ENCODE measurements around the gene NDUFV2. TPM values are rescaled to one million over a fixed set of nuclear protein-coding genes. Genes with fewer than 3 reads are reported as not detected.

Gene NDUFV2
- total RNA-seq, 1 experiment from 2014 or later, result 211 TPM

- Mint-ChIP-seq H3K27me3 (ENCODE audit: insufficient read depth, unreplicated experiment) (no peaks in the 10 kb centered on the region), H3K9me3 (ENCODE audit: unreplicated experiment) (no peaks in the 10 kb centered on the region), H3K27ac (ENCODE audit: unreplicated experiment) (peak overlapping the region; percentile 96), H3K4me3 (ENCODE audit: unreplicated experiment) (peak overlapping the region; percentile 85), H3K36me3 (ENCODE audit: insufficient read depth, unreplicated experiment) (peaks cover 30% of the 10 kb centered on the region), H3K4me1 (ENCODE audit: low read depth, unreplicated experiment) (peaks cover 18% of the 10 kb centered on the region)
- TF ChIP-seq, protein P1, sequence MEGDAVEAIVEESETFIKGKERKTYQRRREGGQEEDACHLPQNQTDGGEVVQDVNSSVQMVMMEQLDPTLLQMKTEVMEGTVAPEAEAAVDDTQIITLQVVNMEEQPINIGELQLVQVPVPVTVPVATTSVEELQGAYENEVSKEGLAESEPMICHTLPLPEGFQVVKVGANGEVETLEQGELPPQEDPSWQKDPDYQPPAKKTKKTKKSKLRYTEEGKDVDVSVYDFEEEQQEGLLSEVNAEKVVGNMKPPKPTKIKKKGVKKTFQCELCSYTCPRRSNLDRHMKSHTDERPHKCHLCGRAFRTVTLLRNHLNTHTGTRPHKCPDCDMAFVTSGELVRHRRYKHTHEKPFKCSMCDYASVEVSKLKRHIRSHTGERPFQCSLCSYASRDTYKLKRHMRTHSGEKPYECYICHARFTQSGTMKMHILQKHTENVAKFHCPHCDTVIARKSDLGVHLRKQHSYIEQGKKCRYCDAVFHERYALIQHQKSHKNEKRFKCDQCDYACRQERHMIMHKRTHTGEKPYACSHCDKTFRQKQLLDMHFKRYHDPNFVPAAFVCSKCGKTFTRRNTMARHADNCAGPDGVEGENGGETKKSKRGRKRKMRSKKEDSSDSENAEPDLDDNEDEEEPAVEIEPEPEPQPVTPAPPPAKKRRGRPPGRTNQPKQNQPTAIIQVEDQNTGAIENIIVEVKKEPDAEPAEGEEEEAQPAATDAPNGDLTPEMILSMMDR (IDR thresholded peaks at IDR 0.05; ENCODE audit: insufficient read depth in 1 of 2, low read depth in 1 of 2, low read length in 1 of 2, severe bottlenecking in 1 of 2, unreplicated experiment in 1 of 2), result no peak
- TSS peak; percentile 94 for BruUV-seq (replicated peaks)
- ChIA-PET POLR2A (interaction anchor here (1.0 to 3.2 kb wide), 2 partner anchors 21 to 35 kb away, joined by 4 to 19 read pairs; partner anchors contain the start of gene ANKRD12), CTCF (interaction anchor here (0.7 kb wide), 1 partner anchor 29 kb away, joined by 3 read pairs; no protein-coding TSS in a partner anchor)
- peaks cover 26% of the 10 kb centered on the region for H3K4me1 ChIP-seq
- H3K27me3 ChIP-seq (replicated peaks; ENCODE audit: control insufficient read depth, insufficient read depth, low read length), result no peaks in the 10 kb centered on the region
- no peaks in the 10 kb centered on the region for H3K9me3 ChIP-seq
- no peak for DNase-seq
- H3K36me3 ChIP-seq (ENCODE audit: control insufficient read depth, insufficient read depth, low read length), result no peaks in the 10 kb centered on the region
- intact Hi-C loops (cut with micrococcal nuclease; ENCODE audit: unreplicated experiment), result loop anchor here (1.0 to 2.0 kb wide), 3 partner anchors 8 to 34 kb away; partner anchors contain the start of gene ANKRD12
- peak overlapping the region; percentile 48 for H3K4me3 ChIP-seq (ENCODE audit: low read depth, low read length)
Observed at GRCh38 chr18:9101730-9102507, 580 bp upstream of the NDUFV2 start.

- H3K36me3 Mint-ChIP-seq (ENCODE audit: insufficient read depth, unreplicated experiment), result peaks cover 31% of the 10 kb centered on the region
- intact Hi-C loops (cut with micrococcal nuclease; ENCODE audit: unreplicated experiment), result loop anchor here (1.0 to 2.0 kb wide), 2 partner anchors 31 to 372 kb away; partner anchors contain the start of gene RALBP1
- Histone ChIP-seq H3K36me3 (ENCODE audit: control insufficient read depth, insufficient read depth, low read length) (no peaks in the 10 kb centered on the region), H3K4me1 (peaks cover 29% of the 10 kb centered on the region), H3K9me3 (no peaks in the 10 kb centered on the region), H3K27me3 (replicated peaks; ENCODE audit: control insufficient read depth, insufficient read depth, low read length) (no peaks in the 10 kb centered on the region), H3K4me3 (ENCODE audit: low read depth, low read length) (peak overlapping the region; percentile 48)
- TF ChIP-seq, protein P1 (IDR thresholded peaks at IDR 0.05; ENCODE audit: insufficient read depth in 1 of 2, low read depth in 1 of 2, low read length in 1 of 2, severe bottlenecking in 1 of 2, unreplicated experiment in 1 of 2), result no peak
- ChIA-PET POLR2A (interaction anchor here (3.2 kb wide), 1 partner anchor 33 kb away, joined by 19 read pairs; the partner anchor contains the start of gene ANKRD12), CTCF (interaction anchor here (1.4 to 1.7 kb wide), 2 partner anchors 9 to 33 kb away, joined by 5 to 6 read pairs; partner anchors contain the start of gene ANKRD12)
- peak overlapping the region; percentile 96 for H3K27ac Mint-ChIP-seq (ENCODE audit: unreplicated experiment)
- H3K4me3 Mint-ChIP-seq (ENCODE audit: unreplicated experiment), result peak overlapping the region; percentile 85
- H3K4me1 Mint-ChIP-seq (ENCODE audit: low read depth, unreplicated experiment), result peaks cover 18% of the 10 kb centered on the region
- H3K27me3 Mint-ChIP-seq (ENCODE audit: insufficient read depth, unreplicated experiment), result no peaks in the 10 kb centered on the region
- H3K9me3 Mint-ChIP-seq (ENCODE audit: unreplicated experiment), result no peaks in the 10 kb centered on the region
- no peak for DNase-seq
- TSS peak; percentile 40 for BruUV-seq (replicated peaks)
Observed at GRCh38 chr18:9103376-9103873, 926 bp downstream of the NDUFV2 start.

- TF ChIP-seq, protein P1 (IDR thresholded peaks at IDR 0.05; ENCODE audit: insufficient read depth in 1 of 2, low read depth in 1 of 2, low read length in 1 of 2, severe bottlenecking in 1 of 2, unreplicated experiment in 1 of 2), result no peak
- BruUV-seq (replicated peaks), result no TSS peak
- no peaks in the 10 kb centered on the region for H3K9me3 Mint-ChIP-seq (ENCODE audit: unreplicated experiment)
- ChIA-PET CTCF (interaction anchor here (1.4 to 1.7 kb wide), 2 partner anchors 10 to 33 kb away, joined by 5 to 6 read pairs; partner anchors contain the start of gene ANKRD12), POLR2A (interaction anchor here (3.2 kb wide), 1 partner anchor 33 kb away, joined by 19 read pairs; the partner anchor contains the start of gene ANKRD12)
- peaks cover 29% of the 10 kb centered on the region for H3K4me1 ChIP-seq
- peak overlapping the region; percentile 85 for H3K4me3 Mint-ChIP-seq (ENCODE audit: unreplicated experiment)
- no peaks in the 10 kb centered on the region for H3K27me3 Mint-ChIP-seq (ENCODE audit: insufficient read depth, unreplicated experiment)
- no peaks in the 10 kb centered on the region for H3K36me3 ChIP-seq (ENCODE audit: control insufficient read depth, insufficient read depth, low read length)
- peak overlapping the region; percentile 96 for H3K27ac Mint-ChIP-seq (ENCODE audit: unreplicated experiment)
- no peak for DNase-seq
- H3K4me3 ChIP-seq (ENCODE audit: low read depth, low read length), result peak overlapping the region; percentile 48
- peaks cover 36% of the 10 kb centered on the region for H3K36me3 Mint-ChIP-seq (ENCODE audit: insufficient read depth, unreplicated experiment)
- H3K9me3 ChIP-seq, result no peaks in the 10 kb centered on the region
- no peaks in the 10 kb centered on the region for H3K27me3 ChIP-seq (replicated peaks; ENCODE audit: control insufficient read depth, insufficient read depth, low read length)
- intact Hi-C loops (cut with micrococcal nuclease; ENCODE audit: unreplicated experiment), result no loop called here
- peaks cover 18% of the 10 kb centered on the region for H3K4me1 Mint-ChIP-seq (ENCODE audit: low read depth, unreplicated experiment)
Observed at GRCh38 chr18:9104244-9104901, 1.9 kb downstream of the NDUFV2 start.
